Naive thymus-derived CD4-positive, alpha-beta T cell (primary cell): ENCODE data around the gene CDKAL1. TPM values are rescaled to one million over a fixed set of nuclear protein-coding genes. Genes with fewer than 3 reads are reported as not detected.
"Not testable (repeated sequence)": the region's sequence is repeated elsewhere in the genome, so short reads cannot be mapped to it uniquely, and the experiment has no call there.

Source experiments
- ATAC-seq: fragments of 150-1000 bp; cut with Tn5 transposase; 2 replicates; pipeline ENCODE4 v1.10.0; 2021; ENCODE audit warnings: mild to moderate bottlenecking, moderate library complexity
- CTCF ChIA-PET: fragments of 350-600 bp; sonication (Branson Sonifier 250); formaldehyde crosslinking; loops from one replicate; lab custom pipeline; 2021; ENCODE audit warnings: antibody characterized with exemption; lab: Charles Lee
- POLR2A ChIA-PET: fragments of 350-600 bp; sonication (Branson Sonifier 250); formaldehyde crosslinking; loops from one replicate; lab custom pipeline; 2021; ENCODE audit warnings: antibody characterized with exemption, inconsistent platforms; lab: Charles Lee
- DNase-seq, 9 donors: peaks; one replicate each; pipeline versions ENCODE4 v3.0.0 to v3.0.0-alpha.2; 2020 to 2022; ENCODE audit warnings: mixed read lengths in 1 of 9
- H3K27ac ChIP-seq: one replicate; pipeline ENCODE4 v1.7.0; 2013; ENCODE audit warnings: mild to moderate bottlenecking, low read depth, low read length, moderate library complexity
- H3K27me3 ChIP-seq, 2 donors: one replicate each; pipeline ENCODE4 v1.7.0; 2013; ENCODE audit warnings: low read length in 2 of 2, mild to moderate bottlenecking in 2 of 2, moderate library complexity in 2 of 2; ENCODE audit not compliant: control insufficient read depth in 2 of 2, insufficient read depth in 2 of 2
- H3K36me3 ChIP-seq, 3 experiments: 1 replicate in 2 of 3; 2 replicates in 1 of 3; pipeline ENCODE4 v1.7.0; 2013; ENCODE audit warnings: low read length in 3 of 3, mild to moderate bottlenecking in 3 of 3, moderate library complexity in 1 of 3; ENCODE audit not compliant: insufficient read depth in 3 of 3, control insufficient read depth in 2 of 3
- H3K4me1 ChIP-seq, 2 donors: one replicate each; pipeline ENCODE4 v1.7.0; 2013; ENCODE audit warnings: low read length in 2 of 2, mild to moderate bottlenecking in 2 of 2, moderate library complexity in 1 of 2; ENCODE audit not compliant: control insufficient read depth in 2 of 2, insufficient read depth in 2 of 2
- H3K4me3 ChIP-seq: 2 replicates; pipeline ENCODE4 v1.7.0; 2013; ENCODE audit warnings: mild to moderate bottlenecking, low read length
- H3K9me3 ChIP-seq, 3 experiments: 1 replicate in 2 of 3; 2 replicates in 1 of 3; pipeline ENCODE4 v1.7.0; 2013; ENCODE audit warnings: low read length in 3 of 3; ENCODE audit not compliant: control insufficient read depth in 2 of 3
- H3K27ac Mint-ChIP-seq, 9 donors: one replicate each; pipeline ENCODE4 v1.8.0; 2020 to 2022; ENCODE audit warnings: mixed read lengths in 9 of 9, mild to moderate bottlenecking in 8 of 9, moderate library complexity in 5 of 9, inconsistent platforms in 2 of 9
- H3K27me3 Mint-ChIP-seq, 5 donors: one replicate each; pipeline ENCODE4 v1.8.0; 2021 to 2022; ENCODE audit warnings: mixed read lengths in 5 of 5, mild to moderate bottlenecking in 1 of 5
- H3K36me3 Mint-ChIP-seq, 5 donors: one replicate each; pipeline ENCODE4 v1.8.0; 2020 to 2022; ENCODE audit warnings: mixed read lengths in 5 of 5, mild to moderate bottlenecking in 3 of 5, inconsistent platforms in 1 of 5
- H3K4me1 Mint-ChIP-seq, 7 donors: one replicate each; pipeline ENCODE4 v1.8.0; 2020 to 2022; ENCODE audit warnings: mixed read lengths in 7 of 7, mild to moderate bottlenecking in 3 of 7, inconsistent platforms in 1 of 7
- H3K4me3 Mint-ChIP-seq, 10 donors: one replicate each; pipeline ENCODE4 v1.8.0; 2020 to 2022; ENCODE audit warnings: mild to moderate bottlenecking in 10 of 10, mixed read lengths in 10 of 10, moderate library complexity in 6 of 10, inconsistent platforms in 2 of 10
- H3K9me3 Mint-ChIP-seq, 11 donors: one replicate each; pipeline ENCODE4 v1.8.0; 2020 to 2022; ENCODE audit warnings: mixed read lengths in 11 of 11, mild to moderate bottlenecking in 4 of 11, inconsistent platforms in 1 of 11, moderate library complexity in 1 of 11
- intact Hi-C, 2 donors: fragments of 100-400 bp; cut with micrococcal nuclease; formaldehyde crosslinking; loops; one replicate each; pipeline ENCODE4 v1.15.1; 2023
- polyA plus RNA-seq, 2 donors: library from polyadenylated mRNA; unstranded; fragments of 300-500 nt; fragmentation: Illumina TruSeq; gene quantifications; one replicate each; pipeline ENCODE4 v1.2.3, GENCODE V29; 2021
- total RNA-seq, 6 experiments: library from RNA in 5 of 6; stranded (reverse) in 5 of 6; gene quantifications; 1 replicate in 5 of 6; 2 replicates in 1 of 6; pipeline ENCODE4 v1.2.3 and lab custom pipeline; 2021 to 2026

The CDKAL1 gene
- total and polyA plus RNA-seq, 7 experiments from 2014 or later: 23.6 to 35.8 (median 29.8) TPM

GRCh38 chr6:20640181-20640580, 105.9 kb downstream of the CDKAL1 start:
- ATAC-seq (no peak), DNase-seq (no peak)
- Histone ChIP-seq H3K9me3 (no peaks in the 10 kb centered on the region), H3K27me3 (no peaks in the 10 kb centered on the region), H3K4me1 (no peaks in the 10 kb centered on the region), H3K27ac (no peak overlapping the region), H3K36me3 (peaks cover 0 to 8% (median 0%) of the 10 kb centered on the region in 3 experiments), H3K4me3 (no peak overlapping the region)
- H3K4me1 Mint-ChIP-seq: peaks cover 0 to 21% (median 13%) of the 10 kb centered on the region in 7 donors
- peak overlapping the region in 1 of 9 donors; percentile 36 for H3K27ac Mint-ChIP-seq
- peaks cover 0 to 3% (median 0%) of the 10 kb centered on the region in 11 donors for H3K9me3 Mint-ChIP-seq
- no peaks in the 10 kb centered on the region for H3K27me3 Mint-ChIP-seq
- intact Hi-C loops: no loop called here
- no peak overlapping the region for H3K4me3 Mint-ChIP-seq
- ChIA-PET CTCF (no interaction called here), POLR2A (no interaction called here)
- H3K36me3 Mint-ChIP-seq: peaks cover 12 to 66% (median 42%) of the 10 kb centered on the region in 5 donors

GRCh38 chr6:20642441-20642840, 108.2 kb downstream of the CDKAL1 start:
- Mint-ChIP-seq H3K27ac (peak overlapping the region in 1 of 9 donors; percentile 19), H3K27me3 (no peaks in the 10 kb centered on the region), H3K9me3 (peaks cover 0 to 2% (median 0%) of the 10 kb centered on the region in 11 donors), H3K36me3 (peaks cover 6 to 59% (median 35%) of the 10 kb centered on the region in 5 donors), H3K4me1 (peaks cover 0 to 13% (median 5%) of the 10 kb centered on the region in 7 donors), H3K4me3 (no peak overlapping the region)
- ChIA-PET CTCF (no interaction called here), POLR2A (no interaction called here)
- H3K4me1 ChIP-seq: no peaks in the 10 kb centered on the region
- H3K27ac ChIP-seq: no peak overlapping the region
- no peak overlapping the region for H3K4me3 ChIP-seq
- H3K9me3 ChIP-seq: no peaks in the 10 kb centered on the region
- no peak for ATAC-seq
- peaks cover 0 to 8% (median 0%) of the 10 kb centered on the region in 3 experiments for H3K36me3 ChIP-seq
- DNase-seq: no peak
- H3K27me3 ChIP-seq: no peaks in the 10 kb centered on the region
- intact Hi-C loops: no loop called here

- no peak for ATAC-seq
- Mint-ChIP-seq H3K27me3 (no peaks in the 10 kb centered on the region), H3K4me1 (peaks cover 0 to 20% (median 6%) of the 10 kb centered on the region in 7 donors), H3K36me3 (peaks cover 8 to 56% (median 47%) of the 10 kb centered on the region in 5 donors), H3K27ac (no peak overlapping the region), H3K9me3 (peaks cover 0 to 3% (median 0%) of the 10 kb centered on the region in 11 donors), H3K4me3 (no peak overlapping the region)
- ChIA-PET CTCF (no interaction called here), POLR2A (no interaction called here)
- no peaks in the 10 kb centered on the region for H3K4me1 ChIP-seq
- no peak overlapping the region for H3K4me3 ChIP-seq
- H3K36me3 ChIP-seq: peaks cover 0 to 5% (median 0%) of the 10 kb centered on the region in 3 experiments
- intact Hi-C loops: no loop called here
- H3K9me3 ChIP-seq: no peaks in the 10 kb centered on the region
- H3K27me3 ChIP-seq: no peaks in the 10 kb centered on the region
- DNase-seq: no peak
- H3K27ac ChIP-seq: no peak overlapping the region
Measured at GRCh38 chr6:20644667-20645370, 110.6 kb downstream of the CDKAL1 start.

GRCh38 chr6:20645572-20645971, 111.3 kb downstream of the CDKAL1 start:
- H3K4me1 ChIP-seq, H3K4me3 Mint-ChIP-seq, H3K27ac Mint-ChIP-seq, DNase-seq, H3K4me3 ChIP-seq, H3K9me3 Mint-ChIP-seq, H3K36me3 ChIP-seq, ATAC-seq, H3K27ac ChIP-seq, H3K9me3 ChIP-seq, intact Hi-C loops, H3K27me3 Mint-ChIP-seq, H3K27me3 ChIP-seq, POLR2A ChIA-PET, CTCF ChIA-PET: not testable (repeated sequence)
- Mint-ChIP-seq H3K36me3 (peaks cover 4 to 56% (median 42%) of the 10 kb centered on the region in 5 donors), H3K4me1 (peaks cover 0 to 18% (median 3%) of the 10 kb centered on the region in 7 donors)

- Histone ChIP-seq H3K9me3 (no peaks in the 10 kb centered on the region), H3K4me3 (no peak overlapping the region), H3K27me3 (no peaks in the 10 kb centered on the region), H3K36me3 (no peaks in the 10 kb centered on the region), H3K27ac (no peak overlapping the region), H3K4me1 (no peaks in the 10 kb centered on the region)
- no peaks in the 10 kb centered on the region for H3K27me3 Mint-ChIP-seq
- intact Hi-C loops: no loop called here
- ATAC-seq: no peak
- H3K36me3 Mint-ChIP-seq: peaks cover 4 to 64% (median 48%) of the 10 kb centered on the region in 5 donors
- POLR2A ChIA-PET: no interaction called here
- no peak overlapping the region for H3K27ac Mint-ChIP-seq
- CTCF ChIA-PET: no interaction called here
- DNase-seq: no peak
- H3K9me3 Mint-ChIP-seq: peaks cover 0 to 4% (median 0%) of the 10 kb centered on the region in 11 donors
- no peak overlapping the region for H3K4me3 Mint-ChIP-seq
- H3K4me1 Mint-ChIP-seq: peaks cover 5 to 28% (median 13%) of the 10 kb centered on the region in 7 donors
Measured at GRCh38 chr6:20647585-20647984, 113.3 kb downstream of the CDKAL1 start.

GRCh38 chr6:20649696-20650470, 115.6 kb downstream of the CDKAL1 start:
- intact Hi-C loops, DNase-seq, H3K27me3 ChIP-seq, H3K27ac ChIP-seq, H3K27me3 Mint-ChIP-seq, H3K27ac Mint-ChIP-seq, H3K9me3 ChIP-seq, CTCF ChIA-PET, ATAC-seq, H3K4me1 ChIP-seq, H3K4me3 ChIP-seq, H3K9me3 Mint-ChIP-seq, POLR2A ChIA-PET, H3K36me3 ChIP-seq: not testable (repeated sequence)
- Mint-ChIP-seq H3K4me1 (peaks cover 1 to 31% (median 19%) of the 10 kb centered on the region in 7 donors), H3K4me3 (peak overlapping the region in 1 of 10 donors; percentile 6), H3K36me3 (peaks cover 4 to 75% (median 58%) of the 10 kb centered on the region in 5 donors)
